ENCODE measurements around the gene PRDX2. TPM values are rescaled to one million over a fixed set of nuclear protein-coding genes. Genes with fewer than 3 reads are reported as not detected.

PRDX2 gene
- total RNA-seq, 2 experiments from 2014 or later = 204 to 208 TPM

- ChIA-PET CTCF (interaction anchor here (0.7 to 25.8 kb wide), 11 partner anchors 11 to 97 kb away, joined by 3 to 598 read pairs (median 4); partner anchors contain the start of genes GET3, JUNB, PRDX2 and RNASEH2A), POLR2A (interaction anchor here (1.7 to 6.2 kb wide), 2 partner anchors 12 to 17 kb away, joined by 8 to 110 read pairs; partner anchors contain the start of gene JUNB)
These were observed 24.2 kb downstream of the PRDX2 start for GRCh38 chr19:12777217-12778016.

DNA sequence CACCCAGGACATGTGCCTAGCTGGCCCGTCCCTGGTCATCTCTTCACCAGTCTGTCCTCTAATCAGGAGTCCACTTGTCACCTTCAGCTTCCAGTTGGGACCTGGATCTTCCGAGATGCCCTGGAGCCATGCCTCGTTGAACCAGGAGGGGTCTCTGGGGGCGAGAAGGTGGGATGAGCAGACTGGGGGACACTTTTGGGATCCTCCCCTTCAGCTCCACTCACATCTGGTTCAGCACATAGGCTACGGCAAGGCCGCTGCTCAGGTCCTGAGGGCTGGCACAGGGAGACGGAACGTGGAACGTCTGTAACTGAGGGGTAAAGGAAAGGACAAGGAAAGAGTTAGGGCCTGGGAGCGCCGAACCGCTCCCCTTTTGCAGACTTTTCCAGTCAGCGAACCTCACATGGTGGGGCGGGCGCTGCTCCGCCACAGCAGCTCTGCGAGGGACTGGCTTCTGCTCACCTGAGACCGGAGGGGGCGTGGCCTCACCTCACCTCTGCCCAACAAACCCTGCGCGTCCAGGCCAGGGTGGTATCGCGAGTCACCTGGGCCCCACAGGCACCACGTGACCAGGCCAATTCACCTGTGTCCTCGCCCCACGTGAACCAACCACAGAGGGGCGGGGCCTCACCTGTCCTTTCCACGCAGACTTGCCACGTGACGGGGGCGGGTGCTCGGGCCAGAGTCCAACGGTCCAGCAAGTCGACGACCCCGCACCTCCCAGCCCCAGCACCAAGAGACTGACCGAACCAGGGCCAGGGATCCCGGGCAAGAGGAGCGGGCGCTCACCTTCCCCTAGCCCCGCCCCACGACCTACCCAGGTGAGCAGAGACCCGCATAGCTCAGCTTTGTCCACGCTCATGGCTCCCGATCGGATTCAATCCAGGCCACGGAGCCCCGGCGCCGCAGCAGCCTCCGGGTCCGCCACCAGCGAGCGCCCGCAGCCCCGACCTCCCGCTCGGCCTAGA lies 26.7 kb downstream of the PRDX2 start, which contains the start of gene HOOK2:
Gene HOOK2, minus strand, starts transcription at position 965 of the 968 bp plus-strand sequence. Its CDS starts 103 bp downstream, at position 862.
- ChIA-PET CTCF (interaction anchor here (0.9 to 25.8 kb wide), 6 partner anchors 9 to 1196 kb away, joined by 3 to 598 read pairs (median 5); partner anchors contain the start of genes JUNB, PRDX2 and THSD8), POLR2A (interaction anchor here (6.2 kb wide), 1 partner anchor 19 kb away, joined by 110 read pairs; the partner anchor contains the start of gene JUNB)

- ChIA-PET POLR2A (interaction anchor here (0.6 to 6.2 kb wide), 2 partner anchors 21 to 57 kb away, joined by 5 to 110 read pairs; partner anchors contain the start of gene JUNB), CTCF (interaction anchor here (0.7 to 25.8 kb wide), 7 partner anchors 7 to 975 kb away, joined by 3 to 598 read pairs (median 7); partner anchors contain the start of genes JUNB, PRDX2 and THSD8)
These were observed 28.0 kb downstream of the PRDX2 start for GRCh38 chr19:12773571-12773970.

- ChIA-PET CTCF (interaction anchor here (0.5 to 25.8 kb wide), 6 partner anchors 12 to 76 kb away, joined by 3 to 598 read pairs (median 4); partner anchors contain the start of genes JUNB, PRDX2, RNASEH2A and THSD8), POLR2A (no interaction called here)
These were observed 29.3 kb downstream of the PRDX2 start for GRCh38 chr19:12772323-12772722.

DNA sequence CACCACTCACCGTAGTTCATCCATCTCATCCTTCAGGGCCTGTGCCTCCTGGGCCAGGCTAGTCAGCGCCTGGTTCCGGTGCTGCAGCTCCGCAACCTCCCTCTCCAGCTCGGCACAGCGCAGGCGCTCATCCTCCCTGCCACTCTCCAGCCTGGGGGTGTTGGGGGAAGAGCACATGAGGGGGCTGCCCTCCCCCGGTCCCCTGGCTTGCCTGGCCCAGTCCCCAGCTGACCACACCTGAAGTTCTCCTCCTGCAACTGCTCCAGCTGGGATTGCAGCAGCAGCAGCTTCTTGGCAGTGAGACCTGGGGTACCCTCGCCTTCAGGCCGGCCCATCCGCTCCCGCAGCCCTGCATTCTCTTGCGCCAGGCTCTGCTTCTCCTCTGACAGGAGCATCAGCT lies 30.7 kb downstream of the PRDX2 start:
- ChIA-PET CTCF (interaction anchor here (1.6 to 25.8 kb wide), 4 partner anchors 10 to 76 kb away, joined by 7 to 598 read pairs (median 14); partner anchors contain the start of genes JUNB, PRDX2 and THSD8), POLR2A (interaction anchor here (0.6 kb wide), 1 partner anchor 21 kb away, joined by 4 read pairs; the partner anchor contains the start of gene JUNB)

- ChIA-PET CTCF (interaction anchor here (1.0 to 25.8 kb wide), 5 partner anchors 9 to 78 kb away, joined by 4 to 598 read pairs (median 9); partner anchors contain the start of genes JUNB, PRDX2 and THSD8), POLR2A (no interaction called here)
These were observed 31.9 kb downstream of the PRDX2 start for GRCh38 chr19:12769689-12770088.

GRCh38 chr19:12767666-12768065 lies 33.9 kb downstream of the PRDX2 start:
- CTCF ChIA-PET = interaction anchor here (0.9 to 25.8 kb wide), 7 partner anchors 10 to 78 kb away, joined by 3 to 598 read pairs (median 4); partner anchors contain the start of genes JUNB, PRDX2 and THSD8
- POLR2A ChIA-PET = interaction anchor here (0.5 kb wide), 1 partner anchor 200 kb away, joined by 3 read pairs; no protein-coding TSS in a partner anchor

DNA sequence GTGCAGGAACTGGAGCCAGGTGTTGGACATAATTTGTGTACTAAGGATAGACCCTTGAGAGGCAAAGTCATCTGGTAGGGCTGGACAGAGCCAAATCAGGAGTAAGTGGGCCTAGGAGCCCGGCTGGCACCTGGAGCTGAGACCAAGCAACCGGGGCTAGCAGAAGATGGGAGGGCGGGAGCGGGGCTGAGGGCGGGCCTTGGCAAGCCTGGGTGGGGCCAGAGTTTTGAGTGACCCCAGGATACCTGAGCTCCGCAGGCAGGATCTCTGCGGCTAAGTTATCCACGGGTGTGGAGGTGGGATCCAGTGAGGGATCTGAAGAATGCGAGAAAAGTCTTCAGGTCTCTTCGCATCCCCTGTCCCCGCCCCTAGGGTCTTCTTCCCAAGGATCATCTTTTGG lies 34.5 kb downstream of the PRDX2 start:
- CTCF ChIA-PET = interaction anchor here (0.9 to 25.8 kb wide), 9 partner anchors 7 to 128 kb away, joined by 3 to 598 read pairs (median 4); partner anchors contain the start of genes JUNB, PRDX2 and THSD8
- POLR2A ChIA-PET = interaction anchor here (0.5 kb wide), 2 partner anchors 42 to 201 kb away, joined by 3 read pairs; no protein-coding TSS in a partner anchor

DNA sequence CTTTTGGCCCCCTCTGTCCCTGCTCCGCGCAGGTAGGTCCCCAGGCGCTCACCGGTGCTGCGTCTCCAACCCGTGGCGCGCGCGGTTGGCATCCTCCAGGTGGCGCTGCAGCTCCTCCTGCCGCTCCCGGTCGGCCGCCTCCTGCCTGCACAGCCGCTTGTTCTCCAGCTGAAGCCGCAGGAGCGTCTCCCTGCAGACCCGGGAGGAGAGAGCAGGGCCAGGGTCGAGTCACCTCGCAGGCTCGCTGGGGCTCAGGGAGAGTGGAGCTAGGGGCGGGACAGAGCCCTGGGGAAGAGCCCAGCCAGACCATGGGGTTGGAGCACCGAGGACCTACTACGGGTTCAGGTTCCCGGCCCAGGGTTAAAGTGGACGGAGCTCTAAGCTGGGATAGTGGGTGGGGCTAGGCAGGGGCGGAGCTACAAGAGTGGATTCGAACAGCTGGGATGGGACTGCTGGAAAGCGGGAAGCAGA lies 35.5 kb downstream of the PRDX2 start:
- CTCF ChIA-PET = interaction anchor here (0.7 to 25.8 kb wide), 32 partner anchors 8 to 286 kb away, joined by 3 to 598 read pairs (median 4); partner anchors contain the start of genes GET3, JUNB, PRDX2 and RNASEH2A
- POLR2A ChIA-PET = interaction anchor here (0.6 to 2.1 kb wide), 4 partner anchors 10 to 148 kb away, joined by 3 to 12 read pairs (median 7); partner anchors contain the start of gene JUNB

- POLR2A ChIA-PET = interaction anchor here (0.9 to 2.1 kb wide), 2 partner anchors 17 to 32 kb away, joined by 6 to 10 read pairs; no protein-coding TSS in a partner anchor
- CTCF ChIA-PET = interaction anchor here (0.7 to 25.8 kb wide), 10 partner anchors 12 to 329 kb away, joined by 3 to 598 read pairs (median 4); partner anchors contain the start of genes GET3, JUNB, PRDX2 and RNASEH2A
These were observed 36.9 kb downstream of the PRDX2 start for GRCh38 chr19:12764698-12765097.

- CTCF ChIA-PET = interaction anchor here (0.6 to 25.8 kb wide), 5 partner anchors 13 to 152 kb away, joined by 3 to 598 read pairs (median 4); partner anchors contain the start of genes JUNB, PRDX2, RNASEH2A and THSD8
- POLR2A ChIA-PET = interaction anchor here (0.7 to 1.2 kb wide), 2 partner anchors 33 to 40 kb away, joined by 4 to 12 read pairs; no protein-coding TSS in a partner anchor
These were observed 38.5 kb downstream of the PRDX2 start for GRCh38 chr19:12763100-12763499.

DNA sequence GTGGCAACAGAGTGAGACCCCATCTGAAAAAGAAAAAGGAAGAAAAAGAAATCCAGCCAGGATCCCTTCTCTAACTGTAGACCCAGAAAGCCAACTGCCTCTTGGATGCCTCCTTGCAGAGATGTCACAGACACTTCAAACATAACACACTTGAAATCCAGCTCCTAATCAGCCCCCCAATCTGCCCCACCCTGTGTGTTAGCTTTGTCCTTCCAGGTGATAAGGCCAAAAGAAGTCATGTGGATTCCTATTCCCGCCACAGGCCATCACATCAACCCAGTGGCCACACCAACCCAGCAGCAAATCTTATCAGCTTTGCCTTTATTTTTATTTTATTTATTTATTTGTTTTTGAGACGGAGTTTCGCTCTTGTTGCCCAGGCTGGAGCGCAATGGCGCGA lies 41.9 kb downstream of the PRDX2 start:
- ChIA-PET CTCF (interaction anchor here (0.6 to 25.8 kb wide), 21 partner anchors 12 to 125 kb away, joined by 3 to 598 read pairs (median 5); partner anchors contain the start of genes FBXW9, JUNB, PRDX2 and RNASEH2A), POLR2A (no interaction called here)

GRCh38 chr19:12757544-12758274 lies 43.9 kb downstream of the PRDX2 start:
- CTCF ChIA-PET = interaction anchor here (0.6 to 25.8 kb wide), 31 partner anchors 8 to 235 kb away, joined by 3 to 598 read pairs (median 4); partner anchors contain the start of genes DHPS, GET3, HOOK2 and JUNB

DNA sequence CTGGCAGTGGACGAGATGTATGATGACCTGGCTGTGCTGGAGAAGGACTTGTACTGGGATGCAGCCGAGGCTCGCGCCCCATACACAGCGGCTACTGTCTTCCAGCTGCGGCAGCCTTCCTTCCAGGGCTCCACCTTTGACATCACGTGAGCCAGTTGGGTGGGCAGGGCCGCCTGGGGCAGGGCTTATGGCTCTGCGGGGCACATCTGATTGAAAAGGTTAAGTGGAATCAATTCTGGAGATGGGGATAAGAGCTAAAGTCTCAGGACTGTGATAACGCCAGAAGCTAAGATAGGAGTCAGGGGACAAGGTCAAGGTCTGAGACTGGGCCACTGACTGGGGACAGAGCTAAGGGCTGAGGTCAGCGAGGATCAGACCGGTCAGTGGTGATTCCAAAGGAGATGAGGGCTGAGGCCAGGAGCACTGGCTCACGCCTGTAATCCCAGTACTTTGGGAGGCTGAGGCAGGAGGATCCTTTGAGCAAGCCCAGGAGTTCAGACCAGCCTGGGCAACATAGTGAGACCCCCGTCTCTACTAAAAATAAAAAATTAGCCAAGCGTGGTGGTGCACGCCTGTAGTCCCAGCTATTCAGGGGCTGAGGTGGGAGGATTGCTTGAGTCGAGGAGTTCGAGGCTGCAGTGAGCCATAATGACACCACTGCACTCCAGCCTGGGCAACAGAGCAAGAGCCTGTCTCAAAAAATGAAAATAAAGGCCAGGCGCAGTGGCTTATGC lies 45.3 kb downstream of the PRDX2 start:
- CTCF ChIA-PET = interaction anchor here (0.6 to 25.8 kb wide), 6 partner anchors 10 to 90 kb away, joined by 3 to 598 read pairs (median 10); partner anchors contain the start of genes JUNB, PRDX2 and THSD8
- POLR2A ChIA-PET = interaction anchor here (0.7 kb wide), 1 partner anchor 9 kb away, joined by 3 read pairs; no protein-coding TSS in a partner anchor

More at GRCh38 chr19:12757544-12758274, 43.9 kb downstream of the PRDX2 start:
- POLR2A ChIA-PET = no interaction called here

- POLR2A ChIA-PET = no interaction called here
- CTCF ChIA-PET = interaction anchor here (0.5 to 25.8 kb wide), 6 partner anchors 13 to 109 kb away, joined by 3 to 598 read pairs (median 3); partner anchors contain the start of genes JUNB, PRDX2 and THSD8
These were observed 47.0 kb downstream of the PRDX2 start for GRCh38 chr19:12754465-12755196.

All from activated CD8-positive, alpha-beta memory T cell treated with anti-CD3 and anti-CD28 coated beads for 36 hours (primary cell).